GM18526 (cell line): ENCODE measurements around the gene TNKS2.

Experiments used
- POLR2A ChIP-seq: IDR thresholded peaks from 3 replicates; pipeline ENCODE4 v1.6.1; 2011; ENCODE audit not compliant: insufficient read length; ENCODE audit errors: extremely low read depth

Gene TNKS2

GRCh38 chr10:91782539-91782938 lies 15.7 kb upstream of the TNKS2 start:
- TF ChIP-seq POLR2A = no peak

- no peak for TF ChIP-seq POLR2A
These were observed 12.4 kb upstream of the TNKS2 start for GRCh38 chr10:91785830-91786229.

- TF ChIP-seq POLR2A = no peak
These were observed 11.0 kb upstream of the TNKS2 start for GRCh38 chr10:91787258-91787657.

GRCh38 chr10:91787810-91788209 lies 10.4 kb upstream of the TNKS2 start:
- TF ChIP-seq POLR2A = no peak

- TF ChIP-seq POLR2A = no peak
These were observed 9.7 kb upstream of the TNKS2 start for GRCh38 chr10:91788527-91788926.

GRCh38 chr10:91796331-91797047 lies 1.7 kb upstream of the TNKS2 start:
- TF ChIP-seq POLR2A = no peak

- no peak for TF ChIP-seq POLR2A
These were observed 1.1 kb upstream of the TNKS2 start for GRCh38 chr10:91797048-91797690.

- no peak for TF ChIP-seq POLR2A
These were observed 704 bp downstream of the TNKS2 start for GRCh38 chr10:91798649-91799611.

- TF ChIP-seq POLR2A = no peak
These were observed 1.4 kb downstream of the TNKS2 start for GRCh38 chr10:91799612-91799975.

GRCh38 chr10:91800182-91800581 lies 2.0 kb downstream of the TNKS2 start:
- TF ChIP-seq POLR2A = no peak

- TF ChIP-seq POLR2A = no peak
These were observed 2.5 kb downstream of the TNKS2 start for GRCh38 chr10:91800756-91801155.

DNA sequence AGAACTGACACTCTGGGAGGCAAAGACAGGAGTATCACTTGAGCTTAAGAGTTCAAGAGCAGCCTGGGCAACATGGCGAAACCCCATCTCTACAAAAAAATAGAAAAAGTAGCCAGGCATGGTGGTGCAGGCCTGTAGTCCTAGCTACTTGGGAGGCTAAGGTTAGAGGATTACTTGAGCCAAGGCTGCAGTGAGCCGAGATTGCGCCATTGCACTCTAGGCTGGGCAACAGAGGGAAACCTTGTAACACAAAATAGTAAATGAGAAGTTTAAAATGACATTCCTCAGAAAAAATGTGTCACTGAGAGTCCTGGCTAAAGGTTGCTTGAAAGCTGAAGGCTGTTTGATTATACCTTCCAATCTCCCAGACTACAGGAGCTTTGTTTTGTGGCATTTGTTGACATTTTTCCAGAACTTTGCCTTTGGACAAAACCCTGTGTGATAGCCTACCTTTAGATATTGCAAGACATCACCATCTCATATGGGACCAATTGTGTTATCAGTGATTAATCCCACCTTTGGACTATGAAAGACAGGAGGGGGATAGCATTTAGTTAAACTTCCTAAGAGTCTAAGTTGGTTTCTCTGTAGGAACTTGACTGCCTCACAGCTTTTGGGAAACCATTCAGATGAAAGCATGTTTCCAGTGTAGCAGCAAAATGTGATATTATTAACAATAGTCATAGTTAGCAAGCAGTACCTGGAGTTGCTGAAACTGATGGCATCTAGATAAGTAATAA lies 5.3 kb downstream of the TNKS2 start:
- no peak for TF ChIP-seq POLR2A

- no peak for TF ChIP-seq POLR2A
These were observed 5.9 kb downstream of the TNKS2 start for GRCh38 chr10:91804126-91804510.

DNA sequence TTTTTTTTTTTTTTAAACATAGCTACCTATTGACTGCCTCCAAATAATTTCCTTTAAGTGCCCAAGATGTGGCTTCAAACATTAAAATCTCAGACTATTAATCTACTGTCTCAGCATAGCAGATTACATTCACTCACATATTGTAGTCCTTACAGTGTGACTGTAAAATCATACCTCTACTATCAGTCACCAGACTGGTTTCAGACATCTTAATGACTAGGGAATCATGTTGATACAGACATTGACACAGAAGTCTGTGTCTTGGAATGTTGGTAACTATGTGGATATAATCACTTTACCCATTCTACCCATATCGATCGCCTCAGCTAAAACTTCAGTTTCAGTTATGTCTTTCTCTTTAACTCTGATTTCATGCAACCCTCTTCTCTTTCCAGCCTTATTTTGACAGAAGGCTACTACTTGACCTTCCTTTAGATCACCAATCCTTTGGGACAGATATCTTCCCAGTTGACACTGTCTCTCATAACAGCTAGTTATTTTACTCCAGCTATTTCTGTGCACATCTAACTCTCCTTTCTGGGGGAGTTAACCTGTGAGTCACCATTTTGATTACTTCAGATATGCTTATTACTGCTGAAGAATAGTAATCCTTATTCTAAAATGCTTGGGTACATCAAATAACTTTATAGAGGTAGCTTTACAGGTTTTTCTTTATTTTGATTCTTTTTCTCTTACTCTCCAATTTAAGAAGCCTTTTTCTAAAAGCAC lies 7.0 kb downstream of the TNKS2 start:
- no peak for TF ChIP-seq POLR2A
